Astrocyte (in vitro differentiated cells and primary cell): Measurements from ENCODE around the gene ARSJ. TPM values are rescaled to one million over a fixed set of nuclear protein-coding genes. Genes with fewer than 3 reads are reported as not detected.

ENCODE experiments used
- DNase-seq: peaks from one replicate; pipeline ENCODE4 v3.0.0-alpha.2; 2010; ENCODE audit warnings: low read depth
- FAIRE-seq: peaks from 2 replicates; lab custom pipeline; 2011; peaks lifted over from hg19 to GRCh38; lab: Jason Lieb, UNC
- H2AFZ ChIP-seq: 2 replicates; pipeline ENCODE4 v1.6.0; 2012; ENCODE audit warnings: low read depth, low read length, inconsistent platforms
- H3K27ac ChIP-seq: 2 replicates; pipeline ENCODE4 v1.5.1; 2011; ENCODE audit warnings: low read depth, low read length, inconsistent platforms
- H3K27me3 ChIP-seq: 2 replicates; pipeline ENCODE4 v1.6.0; 2011; ENCODE audit warnings: low read length, inconsistent platforms; ENCODE audit not compliant: insufficient read depth
- H3K36me3 ChIP-seq: 2 replicates; pipeline ENCODE4 v1.5.1; 2011; ENCODE audit warnings: low read length, inconsistent platforms; ENCODE audit not compliant: insufficient read depth
- H3K4me1 ChIP-seq: 2 replicates; pipeline ENCODE4 v1.5.1; 2011; ENCODE audit warnings: low read length, inconsistent platforms; ENCODE audit not compliant: insufficient read depth
- H3K4me2 ChIP-seq: 2 replicates; pipeline ENCODE4 v1.6.0; 2012; ENCODE audit warnings: low read length, inconsistent platforms
- H3K4me3 ChIP-seq: 2 replicates; pipeline ENCODE4 v1.5.1; 2011; ENCODE audit warnings: low read depth, mild to moderate bottlenecking, low read length, inconsistent platforms; ENCODE audit not compliant: insufficient read depth
- H3K79me2 ChIP-seq: 2 replicates; pipeline ENCODE4 v1.6.0; 2012; ENCODE audit warnings: mild to moderate bottlenecking, low read length, inconsistent platforms; ENCODE audit not compliant: insufficient read depth
- H3K9ac ChIP-seq: 2 replicates; pipeline ENCODE4 v1.6.0; 2012; ENCODE audit warnings: mild to moderate bottlenecking, low read length, inconsistent platforms
- H3K9me3 ChIP-seq: 2 replicates; pipeline ENCODE4 v1.5.1; 2012; ENCODE audit warnings: low read depth, mild to moderate bottlenecking, low read length, inconsistent platforms; ENCODE audit not compliant: insufficient read depth
- H4K20me1 ChIP-seq: 2 replicates; pipeline ENCODE4 v1.6.0; 2012; ENCODE audit warnings: low read length, inconsistent platforms; ENCODE audit not compliant: insufficient read depth
- H3K27ac Mint-ChIP-seq: one replicate; pipeline ENCODE4 v1.8.0; 2021; ENCODE audit warnings: mild to moderate bottlenecking, mixed read lengths; ENCODE audit not compliant: unreplicated experiment
- H3K27me3 Mint-ChIP-seq: one replicate; pipeline ENCODE4 v1.8.0; 2021; ENCODE audit warnings: low read depth, mixed read lengths; ENCODE audit not compliant: unreplicated experiment
- H3K36me3 Mint-ChIP-seq: one replicate; pipeline ENCODE4 v1.8.0; 2021; ENCODE audit warnings: low read depth, mixed read lengths; ENCODE audit not compliant: unreplicated experiment
- H3K4me1 Mint-ChIP-seq: one replicate; pipeline ENCODE4 v1.8.0; 2021; ENCODE audit warnings: low read depth, mixed read lengths; ENCODE audit not compliant: unreplicated experiment
- H3K4me3 Mint-ChIP-seq: one replicate; pipeline ENCODE4 v1.8.0; 2021; ENCODE audit warnings: mild to moderate bottlenecking, moderate library complexity, mixed read lengths; ENCODE audit not compliant: unreplicated experiment
- H3K9me3 Mint-ChIP-seq: one replicate; pipeline ENCODE4 v1.8.0; 2021; ENCODE audit warnings: mild to moderate bottlenecking, mixed read lengths; ENCODE audit not compliant: unreplicated experiment
- EZH2 ChIP-seq: IDR thresholded peaks from 2 replicates; pipeline ENCODE4 v1.6.1; 2012; ENCODE audit warnings: mild to moderate bottlenecking, low read length, inconsistent platforms; ENCODE audit not compliant: insufficient read depth
- total RNA-seq: library from RNA; stranded (reverse); gene quantifications from 2 replicates; pipeline ENCODE4 v1.2.1, GENCODE V29; 2021
- TF ChIP-seq, protein P1 (sequence below): IDR thresholded peaks from 2 replicates; pipeline ENCODE4 v1.5.1; 2011; ENCODE audit warnings: low read depth, mild to moderate bottlenecking, inconsistent platforms, low read length, moderate library complexity; ENCODE audit not compliant: insufficient read depth

The ARSJ gene
- total RNA-seq, 1 donor from 2014 or later: 66.5 TPM

DNA sequence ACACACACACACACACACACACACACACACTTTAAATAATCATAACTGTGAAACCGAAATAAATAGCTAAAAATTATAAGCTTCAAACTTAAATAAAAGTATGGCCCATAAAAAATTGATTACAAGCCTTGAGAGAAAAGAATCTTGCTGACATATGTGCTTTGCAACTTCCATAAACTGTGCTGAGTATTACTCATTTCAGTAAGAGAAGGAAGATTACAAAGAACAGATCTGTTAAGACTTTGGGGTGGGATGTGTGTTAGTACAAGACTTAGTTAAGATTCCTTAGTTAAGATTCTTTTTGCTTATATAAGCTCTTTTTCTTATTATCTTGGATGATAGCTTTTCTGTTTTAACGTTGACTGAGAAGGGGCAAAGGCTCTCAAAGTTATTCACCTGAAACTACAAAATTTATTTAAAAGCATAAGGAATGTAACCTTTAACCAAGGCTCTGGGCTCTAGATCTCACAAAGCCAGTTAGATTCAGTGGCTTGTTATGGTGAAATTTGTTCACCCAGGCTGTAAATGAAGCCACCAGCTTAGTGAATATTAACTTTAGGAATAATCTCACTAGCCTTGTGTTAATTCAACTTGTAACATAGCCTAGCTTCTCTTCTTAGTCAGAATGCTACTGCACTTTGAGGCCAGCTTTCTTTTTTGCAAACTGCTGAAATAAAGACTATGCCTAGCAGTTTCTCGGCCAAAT, 58.2 kb downstream of the ARSJ start:
- H3K79me2 ChIP-seq: peaks cover 97% of the 10 kb centered on the region
- TF ChIP-seq, protein P1, sequence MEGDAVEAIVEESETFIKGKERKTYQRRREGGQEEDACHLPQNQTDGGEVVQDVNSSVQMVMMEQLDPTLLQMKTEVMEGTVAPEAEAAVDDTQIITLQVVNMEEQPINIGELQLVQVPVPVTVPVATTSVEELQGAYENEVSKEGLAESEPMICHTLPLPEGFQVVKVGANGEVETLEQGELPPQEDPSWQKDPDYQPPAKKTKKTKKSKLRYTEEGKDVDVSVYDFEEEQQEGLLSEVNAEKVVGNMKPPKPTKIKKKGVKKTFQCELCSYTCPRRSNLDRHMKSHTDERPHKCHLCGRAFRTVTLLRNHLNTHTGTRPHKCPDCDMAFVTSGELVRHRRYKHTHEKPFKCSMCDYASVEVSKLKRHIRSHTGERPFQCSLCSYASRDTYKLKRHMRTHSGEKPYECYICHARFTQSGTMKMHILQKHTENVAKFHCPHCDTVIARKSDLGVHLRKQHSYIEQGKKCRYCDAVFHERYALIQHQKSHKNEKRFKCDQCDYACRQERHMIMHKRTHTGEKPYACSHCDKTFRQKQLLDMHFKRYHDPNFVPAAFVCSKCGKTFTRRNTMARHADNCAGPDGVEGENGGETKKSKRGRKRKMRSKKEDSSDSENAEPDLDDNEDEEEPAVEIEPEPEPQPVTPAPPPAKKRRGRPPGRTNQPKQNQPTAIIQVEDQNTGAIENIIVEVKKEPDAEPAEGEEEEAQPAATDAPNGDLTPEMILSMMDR: no peak
- no peak for TF ChIP-seq EZH2
- H3K27ac Mint-ChIP-seq: peak overlapping the region; percentile 28
- H3K4me2 ChIP-seq: no peak overlapping the region
- H3K27me3 ChIP-seq: no peaks in the 10 kb centered on the region
- no peaks in the 10 kb centered on the region for H3K9me3 ChIP-seq
- H3K27ac ChIP-seq: no peak overlapping the region
- H3K4me3 Mint-ChIP-seq: no peak overlapping the region
- H3K4me3 ChIP-seq: no peak overlapping the region
- H3K36me3 ChIP-seq: peaks cover 2% of the 10 kb centered on the region
- H3K9ac ChIP-seq: no peak overlapping the region
- peaks cover 23% of the 10 kb centered on the region for H4K20me1 ChIP-seq
- H3K9me3 Mint-ChIP-seq: no peaks in the 10 kb centered on the region
- no peaks in the 10 kb centered on the region for H3K27me3 Mint-ChIP-seq
- peaks cover 6% of the 10 kb centered on the region for H3K36me3 Mint-ChIP-seq
- no peak for FAIRE-seq
- peaks cover 11% of the 10 kb centered on the region for H3K4me1 ChIP-seq
- DNase-seq: peak; percentile 56
- no peak overlapping the region for H2AFZ ChIP-seq
- H3K4me1 Mint-ChIP-seq: peaks cover 25% of the 10 kb centered on the region

DNA sequence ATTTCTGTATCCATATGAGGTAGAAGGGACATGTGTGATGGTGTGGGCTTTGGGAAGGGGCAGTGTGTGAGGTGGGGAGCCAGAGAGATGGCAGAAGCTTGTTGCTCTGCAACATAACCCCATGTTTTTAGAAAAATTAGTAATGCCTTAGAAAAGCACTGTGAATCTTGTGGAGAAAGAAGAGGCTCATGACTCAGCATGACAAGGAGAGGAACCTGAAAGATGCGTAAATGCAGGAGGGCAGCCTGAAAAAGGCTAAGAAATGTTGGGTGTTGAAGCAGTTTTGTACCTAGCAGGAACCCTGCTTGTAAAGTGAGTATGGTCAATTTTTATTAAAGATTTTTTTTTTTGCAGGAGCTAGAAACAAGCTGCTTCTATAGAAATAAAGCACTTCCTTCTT, 59.8 kb downstream of the ARSJ start:
- DNase-seq (peak; percentile 64), FAIRE-seq (no peak)
- H3K4me2 ChIP-seq: peak overlapping the region; percentile 19
- peaks cover 9% of the 10 kb centered on the region for H4K20me1 ChIP-seq
- no peak overlapping the region for H3K9ac ChIP-seq
- TF ChIP-seq, protein P1: no peak
- no peak for TF ChIP-seq EZH2
- peak overlapping the region; percentile 63 for H3K27ac Mint-ChIP-seq
- H3K4me1 Mint-ChIP-seq: peaks cover 26% of the 10 kb centered on the region
- no peaks in the 10 kb centered on the region for H3K36me3 ChIP-seq
- no peak overlapping the region for H3K4me3 ChIP-seq
- peaks cover 11% of the 10 kb centered on the region for H3K4me1 ChIP-seq
- no peak overlapping the region for H2AFZ ChIP-seq
- H3K27me3 ChIP-seq: no peaks in the 10 kb centered on the region
- H3K9me3 Mint-ChIP-seq: no peaks in the 10 kb centered on the region
- H3K4me3 Mint-ChIP-seq: no peak overlapping the region
- no peaks in the 10 kb centered on the region for H3K27me3 Mint-ChIP-seq
- peak overlapping the region; percentile 15 for H3K27ac ChIP-seq
- no peaks in the 10 kb centered on the region for H3K36me3 Mint-ChIP-seq
- H3K9me3 ChIP-seq: no peaks in the 10 kb centered on the region
- H3K79me2 ChIP-seq: peaks cover 97% of the 10 kb centered on the region

DNA sequence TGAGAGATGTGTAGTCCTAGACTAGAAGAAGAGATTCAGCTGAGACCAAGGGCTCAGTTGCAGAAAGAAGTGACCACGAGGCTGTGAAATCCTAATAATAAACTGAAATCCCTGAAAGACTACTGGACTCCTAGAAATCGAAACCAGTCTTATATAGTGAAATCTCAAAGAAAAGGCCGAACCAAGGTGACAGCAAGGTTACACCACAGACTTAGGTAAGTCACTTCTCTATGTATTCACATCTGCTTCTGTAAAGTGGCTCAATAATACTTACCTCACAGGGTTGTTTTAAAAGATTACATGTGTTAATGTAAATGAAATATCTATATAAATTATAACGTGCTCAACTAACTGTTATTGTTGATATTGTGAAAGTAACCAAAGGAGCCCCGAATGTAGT, 60.3 kb downstream of the ARSJ start:
- Mint-ChIP-seq H3K4me1 (peaks cover 26% of the 10 kb centered on the region), H3K27ac (peak overlapping the region; percentile 63), H3K9me3 (no peaks in the 10 kb centered on the region), H3K4me3 (no peak overlapping the region), H3K27me3 (no peaks in the 10 kb centered on the region), H3K36me3 (no peaks in the 10 kb centered on the region)
- H3K27ac ChIP-seq: peak overlapping the region; percentile 15
- H3K9me3 ChIP-seq: no peaks in the 10 kb centered on the region
- H3K4me2 ChIP-seq: peak overlapping the region; percentile 19
- no peak overlapping the region for H3K4me3 ChIP-seq
- no peak overlapping the region for H3K9ac ChIP-seq
- no peak overlapping the region for H2AFZ ChIP-seq
- H3K27me3 ChIP-seq: no peaks in the 10 kb centered on the region
- H3K36me3 ChIP-seq: no peaks in the 10 kb centered on the region
- TF ChIP-seq, protein P1: no peak
- TF ChIP-seq EZH2: no peak
- H4K20me1 ChIP-seq: peaks cover 9% of the 10 kb centered on the region
- DNase-seq (no peak), FAIRE-seq (no peak)
- H3K79me2 ChIP-seq: peaks cover 97% of the 10 kb centered on the region
- H3K4me1 ChIP-seq: peaks cover 11% of the 10 kb centered on the region
